ENCODE results near the gene KMT5B.

The KMT5B gene

DNA sequence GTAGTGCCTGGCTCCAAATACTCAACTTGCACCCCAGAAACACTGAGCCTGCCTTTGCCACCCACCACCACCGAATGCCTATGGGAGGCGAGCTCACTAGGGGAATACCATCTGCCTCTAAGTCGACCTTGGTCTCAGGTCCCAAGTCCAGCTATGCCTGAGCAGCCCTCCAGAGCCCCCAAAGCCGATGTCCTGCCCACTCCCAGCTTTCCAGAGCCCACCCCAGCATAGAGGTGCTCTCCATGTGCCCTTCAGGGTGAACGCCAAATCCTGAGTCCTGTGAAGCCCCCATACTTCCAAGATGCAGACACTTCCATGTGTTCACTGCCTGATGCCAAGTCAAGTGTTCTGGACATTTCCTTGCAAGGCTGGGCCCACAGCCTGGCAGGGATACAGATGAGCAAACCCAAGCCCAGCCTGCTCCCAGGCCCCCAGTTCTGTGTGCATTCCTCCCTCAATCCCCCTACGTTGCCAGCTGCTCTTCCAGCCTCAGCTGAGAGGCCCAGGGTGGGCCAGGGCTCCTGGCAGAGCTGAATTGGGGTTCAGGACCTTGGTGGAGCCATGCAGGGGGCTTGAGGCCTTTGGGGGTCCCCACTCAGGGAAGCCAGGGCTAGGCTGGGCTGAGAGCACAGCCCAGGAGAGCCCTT lies 2.6 kb upstream of the KMT5B start:
- DNase-seq, result no peak

DNA sequence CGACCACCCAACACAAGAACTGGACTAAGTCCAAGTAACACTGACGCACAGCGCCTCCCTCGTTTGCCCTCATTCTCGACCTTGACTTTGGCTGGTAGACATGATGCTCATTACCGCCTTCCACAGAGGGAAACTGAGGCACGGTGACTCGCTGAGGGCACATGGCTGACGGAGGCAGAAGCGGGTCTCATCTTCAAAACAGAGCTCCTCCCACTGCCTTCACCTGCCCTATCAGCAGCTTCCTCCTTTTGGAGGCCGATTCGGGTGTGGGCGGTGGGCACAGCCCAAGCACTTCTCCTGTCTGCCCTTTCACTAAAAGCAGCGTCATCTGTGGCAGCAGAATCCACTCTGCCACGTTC lies 2.0 kb upstream of the KMT5B start:
- peak; percentile 31 for DNase-seq

DNA sequence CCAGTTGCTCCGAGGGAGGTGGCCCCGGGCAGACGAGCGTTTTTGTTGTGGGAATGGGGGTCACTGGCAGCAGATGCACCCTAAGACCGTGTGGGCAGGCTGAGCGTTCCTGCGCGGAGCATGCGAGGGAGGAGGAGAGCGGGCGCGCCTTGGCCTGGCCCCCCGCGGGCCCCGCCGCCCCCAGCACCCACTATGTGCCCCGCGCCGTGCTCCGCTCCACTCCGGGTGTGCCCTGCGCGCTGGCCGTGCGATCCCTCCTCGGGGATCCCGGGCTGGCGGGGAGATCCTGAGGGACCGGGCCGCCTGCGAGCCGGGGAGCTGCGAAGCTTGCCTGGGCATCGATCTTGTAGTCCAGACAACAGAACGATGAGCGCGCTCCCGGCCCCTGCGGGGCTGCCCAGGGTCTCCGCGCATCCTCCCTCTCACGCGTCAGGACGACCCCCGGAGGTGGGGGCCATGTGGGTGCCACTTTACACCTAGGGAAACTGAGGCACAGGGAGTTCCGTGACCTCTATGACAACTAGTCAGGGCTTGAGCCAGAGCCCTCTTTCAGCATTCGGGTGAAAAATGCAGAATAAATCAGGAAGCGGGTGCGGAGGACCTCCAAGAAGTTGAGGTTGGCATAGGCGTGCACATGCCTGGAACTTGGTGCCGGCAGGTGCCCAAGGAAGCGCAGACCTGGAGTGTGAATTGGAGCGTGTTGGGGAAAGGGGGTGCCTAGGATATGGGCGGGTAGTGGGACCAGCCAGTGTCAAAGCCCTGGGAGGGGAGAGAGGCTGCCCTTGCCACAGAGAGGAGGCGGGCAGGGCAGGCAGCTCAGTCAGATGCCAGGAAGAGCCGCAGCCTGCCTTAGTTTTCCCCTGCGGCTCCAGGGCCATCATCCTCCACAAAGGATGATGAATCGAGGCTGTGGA lies 1.3 kb upstream of the KMT5B start:
- no peak for DNase-seq

DNA sequence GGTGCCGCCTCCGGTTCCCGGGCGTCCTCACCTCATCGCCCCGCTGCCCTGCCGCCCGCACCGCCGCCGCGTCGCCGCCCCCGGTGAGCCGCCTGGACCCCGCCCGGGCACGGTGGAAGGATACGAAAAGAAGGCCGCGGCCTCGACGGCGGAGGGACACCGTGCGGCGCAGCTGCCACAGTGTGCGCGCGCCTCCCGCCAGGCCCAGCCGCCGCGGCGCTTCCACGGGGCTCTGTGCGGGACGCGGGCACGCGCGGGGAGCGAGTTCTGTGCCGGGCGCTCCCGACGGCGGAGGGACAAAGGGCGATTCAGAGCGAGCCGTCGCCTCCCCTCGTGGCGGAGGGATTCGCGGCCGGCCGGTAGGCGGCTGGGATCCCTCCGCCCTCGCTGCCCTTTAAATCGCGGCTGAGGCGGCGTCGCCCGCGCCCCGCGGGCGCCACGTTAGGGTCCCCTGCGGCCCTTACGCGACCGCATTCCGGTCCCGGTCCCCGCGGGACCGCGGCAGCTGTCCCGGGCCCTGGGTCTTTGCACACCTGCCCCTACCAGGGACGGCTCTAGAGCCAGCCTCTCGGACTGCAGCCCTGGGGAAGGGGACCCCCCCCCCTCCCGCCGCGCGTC lies 568 bp upstream of the KMT5B start:
- peak; percentile 84 for DNase-seq

DNA sequence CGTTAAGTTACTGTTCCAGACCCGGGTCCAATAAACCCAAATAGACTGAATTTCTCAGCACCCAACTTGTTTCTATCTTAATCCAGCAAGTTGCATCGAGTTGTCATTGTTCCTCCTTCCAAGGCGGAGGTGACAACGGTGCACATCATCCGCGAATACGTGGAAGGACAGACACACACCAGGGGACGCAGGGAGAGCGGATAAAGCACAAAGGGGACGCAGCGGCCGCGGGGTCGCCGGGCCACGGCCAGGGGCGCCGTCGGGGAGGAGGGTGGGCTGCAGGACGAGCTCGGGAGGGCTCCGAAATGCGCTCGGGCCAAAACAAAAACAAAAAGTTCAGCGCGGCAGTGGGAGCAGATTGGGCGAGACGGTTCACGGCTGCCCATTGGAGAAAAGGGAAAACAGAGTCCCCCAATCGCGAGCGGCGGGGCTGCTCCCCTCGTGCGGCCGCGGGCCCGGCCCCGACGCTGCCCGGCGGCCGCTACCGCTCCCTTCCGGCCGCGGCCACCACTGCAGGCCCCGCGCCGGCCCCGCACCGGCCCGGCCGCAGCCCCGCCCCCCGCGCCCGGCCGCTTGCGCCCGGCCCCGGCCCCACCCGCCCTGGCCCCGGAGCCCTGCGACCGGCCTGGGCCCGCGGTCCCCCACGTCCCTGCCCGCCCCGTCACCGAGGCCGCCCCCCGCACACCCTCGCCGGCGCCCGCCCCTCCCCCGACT lies 518 bp downstream of the KMT5B start:
- peak; percentile 57 for DNase-seq

DNA sequence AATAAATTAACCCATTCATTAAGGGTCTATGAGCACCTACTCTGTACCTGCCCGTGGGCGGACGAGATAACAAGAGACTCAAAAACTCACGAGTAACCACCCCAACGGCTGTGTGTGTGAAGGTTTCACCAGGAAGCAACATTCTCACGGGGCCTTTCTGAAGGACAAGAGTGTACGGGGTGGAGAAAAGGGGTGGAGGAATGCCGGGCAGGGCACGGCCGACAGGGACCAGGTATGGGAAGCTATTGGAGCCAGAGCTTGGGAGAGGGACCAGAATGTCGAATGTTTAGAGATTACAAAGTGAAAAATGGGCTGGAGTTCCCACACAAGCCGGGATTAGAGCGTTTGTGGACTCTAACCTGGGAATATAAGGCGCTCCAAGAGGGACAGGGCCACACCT lies 1.6 kb downstream of the KMT5B start:
- DNase-seq, result peak; percentile 27

DNA sequence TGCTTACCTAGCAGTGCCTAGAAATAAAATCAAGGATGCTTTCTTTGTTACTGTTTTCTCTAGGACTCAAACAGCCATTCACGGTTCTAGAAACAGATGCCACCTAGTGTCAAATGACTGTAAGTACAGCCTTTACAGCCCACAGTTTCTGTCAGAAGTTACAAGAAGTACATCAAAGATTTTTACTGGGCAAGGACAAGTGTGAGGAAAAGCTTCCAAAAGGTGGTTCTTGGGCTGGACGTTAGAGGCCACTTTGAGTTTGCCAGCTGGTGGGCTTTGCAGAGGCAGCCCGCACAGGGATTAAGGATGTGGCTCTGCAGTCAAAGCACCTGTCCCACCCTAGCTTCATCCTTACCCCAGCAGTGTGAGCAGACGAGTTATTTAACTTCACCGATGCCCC lies 6.9 kb downstream of the KMT5B start:
- DNase-seq, result peak; percentile 18

DNA sequence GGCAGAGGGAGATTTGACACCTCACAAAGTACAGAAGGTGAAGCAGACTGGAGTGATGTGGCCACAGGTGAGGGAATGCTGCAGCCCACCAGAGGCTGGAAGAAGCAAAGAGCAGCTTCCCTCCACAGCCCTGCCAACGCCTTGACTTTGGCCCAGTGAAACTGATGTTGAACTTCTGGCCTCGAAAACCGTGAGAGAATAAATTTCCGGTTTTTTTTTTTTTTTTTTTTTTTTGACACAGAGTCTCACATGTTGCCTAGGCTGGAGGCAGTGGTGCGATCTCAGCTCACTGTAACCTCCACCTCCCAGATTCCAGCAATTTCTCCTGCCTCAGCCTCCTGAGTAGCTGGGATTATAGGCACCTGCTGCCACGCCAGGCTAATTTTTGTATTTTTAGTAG lies 8.7 kb downstream of the KMT5B start:
- DNase-seq, result no peak

DNA sequence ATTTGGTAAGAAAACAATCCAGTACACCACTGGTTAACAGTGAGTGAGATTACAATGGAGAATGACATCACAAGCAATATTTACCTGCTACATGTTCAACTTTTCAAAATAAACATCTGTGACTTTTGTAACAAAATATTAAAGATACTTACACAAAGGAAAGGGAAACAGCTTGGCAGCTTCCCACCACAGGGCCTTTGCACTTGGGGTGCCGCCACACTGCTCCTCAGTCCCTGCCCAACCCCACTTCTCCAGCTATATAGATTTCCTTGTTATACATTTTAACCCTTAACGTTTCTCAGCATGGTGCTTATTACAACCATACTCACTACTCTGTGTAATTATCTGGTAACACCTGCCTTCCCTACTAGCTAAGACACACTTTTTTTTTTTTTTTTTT lies 10.9 kb downstream of the KMT5B start:
- no peak for DNase-seq

DNA sequence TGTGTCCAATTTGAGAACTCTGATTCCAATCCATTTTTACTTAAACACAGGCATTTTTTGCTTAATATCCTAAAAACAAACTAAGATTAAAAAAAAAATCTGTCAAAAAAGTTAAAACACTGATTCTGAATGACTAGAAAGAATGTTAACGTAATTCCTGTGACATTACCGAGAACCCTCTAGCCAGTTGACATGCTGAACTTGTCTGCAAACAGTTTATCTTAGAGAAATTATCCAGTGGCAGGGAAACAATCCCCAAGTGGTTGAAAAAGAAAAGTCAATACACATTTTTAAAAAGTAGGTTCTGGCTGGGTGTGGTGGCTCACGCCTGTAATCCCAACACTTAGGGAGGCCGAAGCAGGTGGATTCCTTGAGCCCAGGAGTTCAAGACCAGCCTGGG lies 11.6 kb downstream of the KMT5B start:
- no peak for DNase-seq

DNA sequence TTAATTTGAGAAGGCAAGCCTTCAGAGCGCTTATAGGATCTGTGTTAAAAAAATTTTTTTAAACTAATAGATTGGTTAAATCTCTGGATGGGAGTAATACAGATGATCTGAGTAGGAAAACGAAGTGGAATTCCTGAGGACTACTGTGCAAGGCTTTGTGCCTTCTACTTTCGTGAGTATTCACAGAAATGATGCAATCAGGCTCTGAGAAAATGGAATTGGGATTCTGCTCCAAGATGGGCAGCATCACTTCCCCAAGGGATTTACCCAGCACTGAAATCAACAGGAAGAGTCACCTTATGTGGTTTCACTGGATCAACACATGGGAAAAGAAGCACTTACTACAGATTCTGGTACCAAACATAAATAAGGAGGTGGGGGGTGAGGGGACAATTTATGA lies 12.5 kb downstream of the KMT5B start:
- DNase-seq, result no peak

DNA sequence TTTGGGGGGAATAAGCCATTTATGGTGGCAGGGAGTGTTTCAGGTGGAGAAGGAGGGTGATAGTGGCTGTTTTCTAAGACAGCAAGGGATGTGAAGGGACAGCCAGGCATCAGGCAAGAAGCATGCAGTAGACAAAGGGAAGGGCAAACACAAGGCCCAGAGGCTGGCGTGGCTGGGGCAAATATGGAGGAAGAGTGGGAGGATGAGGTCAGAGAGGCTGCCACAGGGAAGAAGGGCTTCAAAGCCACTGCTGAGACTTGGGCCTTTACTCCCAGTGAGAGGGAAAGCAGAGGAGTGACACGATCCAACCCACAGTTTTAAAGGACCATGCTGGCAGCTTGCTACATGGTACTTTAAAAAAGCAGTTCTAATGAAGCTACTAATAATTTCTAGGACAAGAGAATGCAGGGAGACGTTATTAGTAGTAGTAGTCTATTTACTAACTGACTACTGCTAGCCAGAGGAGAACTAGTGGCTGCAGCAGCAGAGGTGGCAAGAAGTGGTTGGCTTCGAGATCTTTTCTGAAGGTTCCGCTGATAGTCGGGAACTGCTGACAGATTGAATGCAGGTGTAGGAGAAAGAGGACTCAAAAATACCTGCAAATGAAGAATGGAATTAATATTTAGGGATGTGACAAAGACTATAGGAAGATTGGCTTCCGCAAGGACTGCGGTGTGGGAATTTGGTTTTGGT lies 13.7 kb downstream of the KMT5B start:
- no peak for DNase-seq

DNA sequence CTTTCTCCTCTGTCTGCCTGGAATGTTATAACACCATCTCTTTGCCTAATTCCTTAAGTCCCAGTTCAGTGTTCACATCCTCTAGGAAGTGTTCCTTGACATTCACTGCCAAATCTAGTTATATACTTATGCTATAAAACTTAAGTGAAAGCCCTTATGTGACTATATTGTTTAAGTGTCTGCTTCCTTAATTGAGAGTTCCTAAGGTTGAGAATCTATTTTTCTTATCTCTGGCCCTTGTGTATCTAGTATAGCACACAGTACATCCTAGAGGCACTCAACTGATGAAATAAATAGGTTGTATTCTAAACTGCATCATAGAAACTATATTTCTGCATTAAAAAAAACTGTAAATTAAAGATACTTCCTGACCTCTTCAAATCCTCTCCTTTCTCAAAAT lies 16.9 kb downstream of the KMT5B start:
- DNase-seq, result no peak

DNA sequence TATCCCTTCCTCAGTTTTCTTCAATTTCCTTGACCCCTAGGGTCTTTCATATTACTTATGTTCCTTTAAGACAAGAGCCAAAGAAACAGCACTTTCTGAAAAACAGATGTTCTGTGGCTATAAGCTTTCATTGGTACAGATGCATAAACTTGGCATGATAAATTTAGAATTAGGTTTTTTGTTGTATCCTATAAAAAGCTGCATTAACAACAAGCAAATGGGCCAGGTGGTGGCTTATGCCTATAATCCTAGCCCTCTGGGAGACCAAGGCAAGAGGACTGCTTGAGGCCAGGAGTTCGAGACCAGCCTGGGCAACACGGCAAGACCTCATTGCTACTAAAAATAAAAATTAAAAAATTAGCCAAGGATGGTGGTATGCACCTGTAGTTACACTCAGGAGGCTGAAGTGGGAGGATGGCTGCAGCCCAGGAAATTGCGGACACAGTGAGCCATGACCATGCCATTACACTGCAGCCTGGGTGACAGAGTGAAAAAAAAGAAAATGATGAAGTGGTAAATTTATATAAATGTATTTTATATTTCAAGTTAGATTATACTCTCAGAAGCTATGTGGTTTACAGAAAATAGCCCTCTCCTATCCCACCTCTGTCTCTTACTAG lies 18.3 kb downstream of the KMT5B start:
- no peak for DNase-seq

DNA sequence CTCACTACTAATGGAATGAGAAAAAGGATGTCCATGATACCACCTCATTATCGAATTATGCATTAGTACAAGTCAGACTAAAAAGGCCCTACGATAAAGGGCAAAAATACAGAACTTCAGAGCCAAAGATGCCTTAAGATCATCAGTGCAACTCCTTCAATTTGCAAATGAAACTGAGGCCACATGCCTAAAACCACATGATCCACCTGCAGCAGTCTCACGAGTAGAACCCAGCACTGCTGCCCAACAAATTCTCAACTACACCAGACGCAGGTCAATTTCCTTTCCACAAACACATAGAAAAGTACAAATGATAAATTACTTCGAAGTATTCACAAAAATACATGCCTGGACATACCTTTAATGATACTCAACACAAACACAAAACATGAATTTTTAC lies 20.1 kb downstream of the KMT5B start:
- DNase-seq, result no peak

DNA sequence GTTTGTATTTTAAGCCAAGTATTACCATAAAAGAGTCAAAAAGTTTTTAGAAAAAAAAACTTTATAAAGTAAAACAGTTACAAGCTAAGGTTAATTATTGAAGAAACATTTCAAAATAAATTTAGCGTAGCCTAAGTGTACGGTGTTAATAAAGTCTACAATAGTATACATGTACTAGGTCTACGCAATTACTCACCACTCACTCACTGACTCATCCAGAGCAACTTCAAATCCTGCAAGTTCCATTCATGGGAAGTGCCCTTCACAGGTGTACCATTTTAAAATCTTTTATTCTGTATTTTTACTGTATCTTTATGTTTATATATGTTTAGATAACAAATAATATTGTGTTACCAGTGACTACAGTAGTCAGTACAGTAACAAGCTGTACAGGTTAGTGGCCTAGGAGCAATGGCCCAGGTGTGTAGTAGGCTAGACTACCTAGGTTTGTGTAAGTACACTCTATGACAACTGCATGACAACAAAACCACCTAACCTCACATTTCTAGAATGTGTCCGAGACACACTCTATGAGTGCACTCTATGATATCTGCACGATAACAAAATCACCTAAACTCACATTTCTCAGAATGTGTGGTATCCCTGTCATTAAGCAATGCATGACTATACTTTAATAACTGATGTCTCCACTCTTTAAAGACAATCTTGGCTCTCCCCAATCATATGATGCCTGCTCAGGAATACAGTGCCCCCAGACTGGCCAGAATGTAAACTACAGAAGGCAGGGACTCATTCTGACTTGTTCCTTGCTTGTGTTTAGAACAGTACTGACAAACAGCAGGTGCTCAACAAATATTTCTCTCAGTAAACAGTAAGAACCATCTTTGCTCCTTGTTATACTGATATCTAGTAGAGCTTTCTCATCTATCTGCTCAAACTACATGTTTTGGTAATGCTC lies 21.2 kb downstream of the KMT5B start:
- DNase-seq, result no peak

DNA sequence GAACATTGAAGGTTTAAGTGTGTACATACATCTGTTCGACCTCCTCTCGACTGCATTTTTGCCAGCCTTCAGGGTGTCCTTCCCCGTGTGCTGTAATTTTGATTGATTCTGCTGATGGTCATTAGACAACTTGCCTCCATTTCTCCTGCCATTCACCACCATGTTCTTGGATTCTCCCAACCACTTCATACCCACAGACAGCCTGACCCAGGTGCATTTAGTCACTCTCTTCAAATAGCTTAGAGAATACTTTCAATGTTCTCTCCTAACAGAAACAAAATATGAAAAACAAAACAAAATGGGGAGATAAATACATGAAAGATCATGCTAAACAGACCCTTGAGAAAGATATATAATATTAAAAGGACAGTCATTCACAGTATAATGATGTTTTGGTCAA lies 23.2 kb downstream of the KMT5B start:
- no peak for DNase-seq

DNA sequence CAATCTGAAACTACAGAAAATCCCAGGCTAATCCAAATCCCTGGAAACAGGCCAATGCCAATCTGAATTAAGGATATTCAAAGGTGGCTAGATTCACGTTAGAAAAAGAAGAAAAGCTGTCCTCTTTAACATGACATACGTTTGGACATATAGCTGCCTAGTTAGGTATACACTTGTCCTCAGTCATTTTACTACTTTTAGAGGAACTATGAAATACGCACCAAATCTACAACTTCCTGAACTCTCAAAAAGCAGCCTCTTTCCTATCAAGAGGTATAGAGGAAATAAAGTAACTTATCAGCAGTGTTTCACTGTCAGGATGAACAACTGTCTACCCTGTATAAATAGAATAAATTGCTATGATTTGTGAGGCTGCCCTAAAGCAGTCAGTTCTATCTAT lies 24.0 kb downstream of the KMT5B start:
- DNase-seq, result no peak

DNA sequence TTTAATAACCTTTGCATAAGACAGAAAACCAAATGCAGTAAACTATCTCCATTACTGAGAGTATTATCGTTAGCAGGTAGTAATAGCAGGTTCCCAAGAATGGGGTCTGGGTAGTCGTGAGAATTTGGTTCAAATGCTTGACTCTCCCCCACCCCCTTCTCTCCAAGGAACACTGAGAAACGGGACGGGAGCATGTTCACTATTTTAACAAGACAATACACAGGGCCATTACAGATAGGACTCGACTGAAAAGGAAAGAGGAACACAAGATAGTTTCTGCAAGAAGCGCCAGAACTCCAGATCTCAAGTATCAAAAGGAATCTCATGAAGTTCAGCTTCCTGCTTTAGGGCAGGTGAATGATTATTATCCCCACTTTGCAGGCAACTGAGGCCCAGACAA lies 27.0 kb downstream of the KMT5B start:
- DNase-seq, result no peak

DNA sequence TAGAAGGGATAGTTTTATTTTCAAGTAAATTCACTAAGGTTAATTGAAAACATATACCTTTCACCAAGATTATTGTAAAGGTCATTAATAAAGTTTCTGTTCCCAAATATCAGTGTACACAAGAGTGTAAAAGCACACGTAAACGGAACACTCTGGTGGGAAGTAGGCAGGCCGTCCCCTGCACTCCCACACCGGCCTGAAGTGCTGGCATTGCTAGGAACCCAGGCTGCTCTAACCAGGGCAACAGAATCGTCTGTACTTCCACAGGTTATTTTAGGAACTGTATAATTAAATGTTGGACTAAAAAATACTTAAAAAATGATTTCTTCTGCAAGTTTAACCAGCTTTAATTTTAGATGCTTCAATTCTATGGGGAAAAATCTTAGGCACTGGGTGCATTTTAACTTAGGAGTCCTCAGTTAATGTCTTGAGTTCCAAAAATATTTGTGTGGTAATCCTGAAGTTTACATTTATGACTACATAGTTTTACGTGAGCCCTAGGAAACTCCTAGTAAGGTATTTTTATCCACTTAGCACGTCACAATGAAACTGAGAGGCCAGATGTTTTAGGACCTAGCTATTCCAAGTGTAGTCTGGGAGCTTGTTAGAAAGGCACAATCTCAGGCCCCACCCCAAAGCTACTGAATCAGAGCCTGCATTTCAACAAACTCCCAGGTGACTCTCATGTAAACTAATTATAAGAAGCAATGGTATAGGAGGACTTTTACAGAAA lies 31.2 kb downstream of the KMT5B start:
- DNase-seq, result no peak

DNA sequence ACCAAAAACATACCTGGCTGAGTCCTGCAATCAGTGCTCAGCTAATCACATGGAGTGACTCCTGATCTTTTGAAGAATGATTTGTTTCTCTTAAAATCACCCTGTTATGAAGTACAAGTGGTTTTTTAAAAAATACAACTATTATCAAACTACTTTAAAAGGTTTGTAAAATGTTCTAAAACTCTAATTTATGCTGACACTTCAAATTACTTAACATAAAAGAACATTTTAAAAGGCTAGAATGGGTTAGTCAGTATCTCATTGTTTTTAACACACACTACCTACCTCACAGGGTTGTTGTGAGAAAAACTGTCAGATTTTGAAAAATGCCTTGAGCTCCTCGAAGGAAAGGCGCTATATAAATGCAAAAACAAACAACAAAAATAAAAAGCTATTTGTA lies 33.2 kb downstream of the KMT5B start:
- no peak for DNase-seq

Data from CD4-positive, alpha-beta T cell treated with Interleukin-6 for 4 hours (primary cell).